CD14-positive monocyte (primary cell): ENCODE results near the gene KATNBL1. TPM values are rescaled to one million over a fixed set of nuclear protein-coding genes. Genes with fewer than 3 reads are reported as not detected.

ENCODE experiments used
- DNase-seq, 3 donors: peaks; one replicate each; pipeline ENCODE4 v3.0.0-alpha.2; 2011 to 2022
- H2AFZ ChIP-seq: 2 replicates; pipeline ENCODE4 v1.6.0; 2012; ENCODE audit warnings: mild to moderate bottlenecking, low read depth, low read length, inconsistent platforms; ENCODE audit not compliant: insufficient read depth, poor library complexity, severe bottlenecking
- H3K27ac ChIP-seq, 2 donors: 1 replicate in 1 of 2; 2 replicates in 1 of 2; pipeline ENCODE4 v1.5.1; 2012 to 2013; ENCODE audit warnings: low read length in 2 of 2, control low read depth in 1 of 2, inconsistent platforms in 1 of 2, low read depth in 1 of 2, mild to moderate bottlenecking in 1 of 2
- H3K27me3 ChIP-seq, 2 donors: one replicate each; pipeline versions ENCODE4 v1.6.0 to v1.6.1; 2011 to 2013; ENCODE audit warnings: low read length in 2 of 2; ENCODE audit not compliant: control insufficient read depth in 2 of 2, insufficient read depth in 2 of 2
- H3K36me3 ChIP-seq, 2 donors: replicated peaks in 1 of 2; 1 replicate in 1 of 2; 2 replicates in 1 of 2; pipeline versions ENCODE4 v1.5.1 to v1.6.1; 2012 to 2013; ENCODE audit warnings: low read length in 2 of 2, control low read depth in 1 of 2, inconsistent platforms in 1 of 2, mild to moderate bottlenecking in 1 of 2; ENCODE audit not compliant: insufficient read depth in 2 of 2, control insufficient read depth in 1 of 2
- H3K4me1 ChIP-seq, 2 donors: 1 replicate in 1 of 2; 2 replicates in 1 of 2; pipeline versions ENCODE4 v1.5.1 to v1.6.1; 2012 to 2013; ENCODE audit warnings: low read length in 2 of 2, control low read depth in 1 of 2, inconsistent platforms in 1 of 2, mild to moderate bottlenecking in 1 of 2, moderate library complexity in 1 of 2; ENCODE audit not compliant: insufficient read depth in 2 of 2, control insufficient read depth in 1 of 2
- H3K4me2 ChIP-seq: replicated peaks from 2 replicates; pipeline ENCODE3; 2012; ENCODE audit warnings: low read length, moderate library complexity, mild to moderate bottlenecking; ENCODE audit not compliant: poor library complexity, severe bottlenecking; ENCODE audit errors: extremely low read depth
- H3K4me3 ChIP-seq, 3 experiments: fragments of 200-600 bp in 1 of 3; sonication (generic) in 1 of 3; replicated peaks in 1 of 3; 1 replicate in 2 of 3; 2 replicates in 1 of 3; pipeline ENCODE4 v1.5.1; 2011 to 2013; ENCODE audit warnings: low read length in 3 of 3, mild to moderate bottlenecking in 3 of 3, control low read depth in 2 of 3, low read depth in 2 of 3, inconsistent platforms in 1 of 3, moderate library complexity in 1 of 3
- H3K79me2 ChIP-seq: 2 replicates; pipeline ENCODE4 v1.6.0; 2012; ENCODE audit warnings: mild to moderate bottlenecking, control low read depth, inconsistent platforms, low read length, moderate library complexity; ENCODE audit not compliant: insufficient read depth
- H3K9ac ChIP-seq: 2 replicates; pipeline ENCODE4 v1.6.0; 2017; ENCODE audit warnings: low read length, mild to moderate bottlenecking; ENCODE audit not compliant: insufficient read depth, poor library complexity, severe bottlenecking
- H3K9me3 ChIP-seq, 2 donors: replicated peaks in 1 of 2; 1 replicate in 1 of 2; 2 replicates in 1 of 2; pipeline versions ENCODE4 v1.5.1 to v1.6.1; 2012 to 2013; ENCODE audit warnings: low read length in 2 of 2, control low read depth in 1 of 2; ENCODE audit not compliant: control insufficient read depth in 1 of 2, insufficient read depth in 1 of 2
- H4K20me1 ChIP-seq: 2 replicates; pipeline ENCODE4 v1.6.0; 2012; ENCODE audit warnings: mild to moderate bottlenecking, low read length, control low read depth, moderate library complexity; ENCODE audit not compliant: insufficient read depth
- H3K27ac Mint-ChIP-seq, 7 donors: one replicate each; pipeline ENCODE4 v1.8.0; 2020; ENCODE audit warnings: mild to moderate bottlenecking in 7 of 7, mixed read lengths in 7 of 7, moderate library complexity in 6 of 7, inconsistent platforms in 2 of 7
- H3K27me3 Mint-ChIP-seq, 3 donors: one replicate each; pipeline ENCODE4 v1.8.0; 2021 to 2022; ENCODE audit warnings: low read depth in 3 of 3, mild to moderate bottlenecking in 3 of 3, mixed read lengths in 3 of 3, moderate library complexity in 3 of 3, inconsistent platforms in 1 of 3
- H3K36me3 Mint-ChIP-seq, 2 donors: one replicate each; pipeline ENCODE4 v1.8.0; 2020; ENCODE audit warnings: mixed read lengths in 2 of 2, inconsistent platforms in 1 of 2, mild to moderate bottlenecking in 1 of 2
- H3K4me1 Mint-ChIP-seq: one replicate; pipeline ENCODE4 v1.8.0; 2020; ENCODE audit warnings: mild to moderate bottlenecking, mixed read lengths
- H3K4me3 Mint-ChIP-seq, 2 donors: one replicate each; pipeline ENCODE4 v1.8.0; 2020; ENCODE audit warnings: mild to moderate bottlenecking in 2 of 2, mixed read lengths in 2 of 2, moderate library complexity in 1 of 2
- H3K9me3 Mint-ChIP-seq, 7 donors: one replicate each; pipeline ENCODE4 v1.8.0; 2020 to 2022; ENCODE audit warnings: mixed read lengths in 7 of 7, mild to moderate bottlenecking in 6 of 7, moderate library complexity in 6 of 7, inconsistent platforms in 2 of 7
- WGBS: methylation state at CpG from one replicate; pipeline ENCODE4 v1.1.5; 2013; ENCODE audit warnings: missing lambda C conversion rate; ENCODE audit not compliant: insufficient coverage; 5-methylcytosine and 5-hydroxymethylcytosine counted together
- intact Hi-C, 2 donors: fragments of 100-400 bp; cut with micrococcal nuclease; formaldehyde crosslinking; loops; one replicate each; pipeline versions ENCODE4 v1.15.0 to v1.15.1; 2023
- polyA plus RNA-seq, 3 donors: library from polyadenylated mRNA; depleted of rRNA in 1 of 3; unstranded in 2 of 3; stranded (reverse) in 1 of 3; fragments of 300-500 nt in 2 of 3; fragments of >200 nt in 1 of 3; fragmentation: Illumina TruSeq in 2 of 3; gene quantifications; 1 replicate in 2 of 3; 2 replicates in 1 of 3; pipeline ENCODE4 v1.2.3, GENCODE V29; 2012 to 2021
- TF ChIP-seq, protein P1 (sequence below): fragments of 200-600 bp; IDR thresholded peaks from one replicate; pipeline ENCODE4 v1.8.0; 2022; ENCODE audit warnings: antibody characterized with exemption, mild to moderate bottlenecking

KATNBL1 gene
- polyA plus RNA-seq, 3 donors, result 16.5 to 38.4 (median 37.7) TPM

DNA sequence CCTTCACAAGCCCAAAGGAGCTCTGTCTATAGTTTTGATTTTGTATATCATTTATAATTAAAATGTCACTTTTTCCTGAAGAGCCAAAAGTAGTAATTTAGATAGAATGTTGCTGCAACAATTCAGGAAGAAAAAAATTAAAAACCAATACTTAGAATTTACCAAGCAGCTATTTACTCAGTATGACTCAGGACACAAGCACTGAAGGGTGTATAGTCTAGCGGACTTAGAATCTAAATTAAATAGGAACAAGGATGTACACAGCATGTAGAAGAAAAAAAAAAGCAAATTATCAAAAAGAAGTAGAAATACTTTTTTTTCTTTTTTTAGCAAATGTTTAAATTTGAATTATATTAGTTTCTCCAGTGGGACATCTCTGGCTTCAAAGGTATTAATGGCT lies 76.4 kb downstream of the KATNBL1 start:
- no CpG with 5 or more reads among the region's 1 CpG for WGBS
- no peaks in the 10 kb centered on the region for H3K27me3 Mint-ChIP-seq

DNA sequence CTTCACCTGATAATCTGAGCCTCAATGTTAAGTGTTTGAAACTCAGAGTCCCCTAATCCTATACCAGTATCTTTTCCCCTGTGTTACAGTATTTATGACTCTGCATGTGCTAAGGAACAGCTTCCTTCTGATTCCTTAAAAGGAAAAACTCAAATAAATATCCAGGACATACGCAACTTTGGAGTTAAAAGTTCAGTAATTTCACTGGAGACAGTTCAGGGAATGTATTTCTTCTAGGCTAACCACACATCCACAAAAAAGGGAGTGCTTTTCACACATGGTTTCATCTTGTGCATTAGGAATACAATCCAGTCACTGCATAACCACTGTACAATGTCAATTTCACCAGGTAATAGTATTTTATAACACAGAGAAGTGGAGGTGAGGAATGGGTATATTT lies 77.0 kb downstream of the KATNBL1 start:
- no peak overlapping the region for H3K4me3 ChIP-seq
- no peak overlapping the region for H3K4me2 ChIP-seq
- no peak overlapping the region for H3K9ac ChIP-seq
- no peaks in the 10 kb centered on the region for H3K27me3 ChIP-seq
- no peaks in the 10 kb centered on the region for H3K4me1 ChIP-seq
- intact Hi-C loops, result no loop called here
- H3K9me3 Mint-ChIP-seq, result peaks cover 0 to 3% (median 0%) of the 10 kb centered on the region in 7 donors
- H2AFZ ChIP-seq, result no peak overlapping the region
- no peaks in the 10 kb centered on the region for H3K79me2 ChIP-seq
- no peak overlapping the region for H3K4me3 Mint-ChIP-seq
- DNase-seq, result no peak
- no peak overlapping the region for H3K27ac Mint-ChIP-seq
- H3K4me1 Mint-ChIP-seq, result no peaks in the 10 kb centered on the region
- peaks cover 0 to 3% (median 0%) of the 10 kb centered on the region in 3 donors for H3K27me3 Mint-ChIP-seq
- peaks cover under 1 to 12% of the 10 kb centered on the region in 2 donors for H3K36me3 Mint-ChIP-seq
- H3K27ac ChIP-seq, result no peak overlapping the region
- no peaks in the 10 kb centered on the region for H4K20me1 ChIP-seq
- H3K36me3 ChIP-seq, result peaks cover 0 to 2% of the 10 kb centered on the region in 2 donors
- WGBS, result no CpG with 5 or more reads among the region's 1 CpG
- H3K9me3 ChIP-seq, result no peaks in the 10 kb centered on the region
- TF ChIP-seq, protein P1, sequence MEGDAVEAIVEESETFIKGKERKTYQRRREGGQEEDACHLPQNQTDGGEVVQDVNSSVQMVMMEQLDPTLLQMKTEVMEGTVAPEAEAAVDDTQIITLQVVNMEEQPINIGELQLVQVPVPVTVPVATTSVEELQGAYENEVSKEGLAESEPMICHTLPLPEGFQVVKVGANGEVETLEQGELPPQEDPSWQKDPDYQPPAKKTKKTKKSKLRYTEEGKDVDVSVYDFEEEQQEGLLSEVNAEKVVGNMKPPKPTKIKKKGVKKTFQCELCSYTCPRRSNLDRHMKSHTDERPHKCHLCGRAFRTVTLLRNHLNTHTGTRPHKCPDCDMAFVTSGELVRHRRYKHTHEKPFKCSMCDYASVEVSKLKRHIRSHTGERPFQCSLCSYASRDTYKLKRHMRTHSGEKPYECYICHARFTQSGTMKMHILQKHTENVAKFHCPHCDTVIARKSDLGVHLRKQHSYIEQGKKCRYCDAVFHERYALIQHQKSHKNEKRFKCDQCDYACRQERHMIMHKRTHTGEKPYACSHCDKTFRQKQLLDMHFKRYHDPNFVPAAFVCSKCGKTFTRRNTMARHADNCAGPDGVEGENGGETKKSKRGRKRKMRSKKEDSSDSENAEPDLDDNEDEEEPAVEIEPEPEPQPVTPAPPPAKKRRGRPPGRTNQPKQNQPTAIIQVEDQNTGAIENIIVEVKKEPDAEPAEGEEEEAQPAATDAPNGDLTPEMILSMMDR, result no peak

More for the DNA sequence above, 76.4 kb downstream of the KATNBL1 start:
- no peaks in the 10 kb centered on the region for H3K27me3 ChIP-seq
- no peaks in the 10 kb centered on the region for H3K4me1 ChIP-seq
- no peaks in the 10 kb centered on the region for H4K20me1 ChIP-seq
- Mint-ChIP-seq H3K4me1 (no peaks in the 10 kb centered on the region), H3K9me3 (no peaks in the 10 kb centered on the region), H3K27ac (no peak overlapping the region), H3K4me3 (no peak overlapping the region), H3K36me3 (peaks cover 4 to 18% of the 10 kb centered on the region in 2 donors)
- no peak overlapping the region for H3K9ac ChIP-seq
- no peaks in the 10 kb centered on the region for H3K9me3 ChIP-seq
- peaks cover 2 to 5% of the 10 kb centered on the region in 2 donors for H3K36me3 ChIP-seq
- TF ChIP-seq, protein P1, result no peak
- H3K4me3 ChIP-seq, result no peak overlapping the region
- no peak for DNase-seq
- no peak overlapping the region for H3K27ac ChIP-seq
- H3K4me2 ChIP-seq, result no peak overlapping the region
- H2AFZ ChIP-seq, result no peak overlapping the region
- intact Hi-C loops, result no loop called here
- H3K79me2 ChIP-seq, result no peaks in the 10 kb centered on the region
